ENCODE measurements around the gene CKM.
"Not testable (repeated sequence)": the region's sequence is repeated elsewhere in the genome, so short reads cannot be mapped to it uniquely, and the experiment has no call there.

Gene CKM

DNA sequence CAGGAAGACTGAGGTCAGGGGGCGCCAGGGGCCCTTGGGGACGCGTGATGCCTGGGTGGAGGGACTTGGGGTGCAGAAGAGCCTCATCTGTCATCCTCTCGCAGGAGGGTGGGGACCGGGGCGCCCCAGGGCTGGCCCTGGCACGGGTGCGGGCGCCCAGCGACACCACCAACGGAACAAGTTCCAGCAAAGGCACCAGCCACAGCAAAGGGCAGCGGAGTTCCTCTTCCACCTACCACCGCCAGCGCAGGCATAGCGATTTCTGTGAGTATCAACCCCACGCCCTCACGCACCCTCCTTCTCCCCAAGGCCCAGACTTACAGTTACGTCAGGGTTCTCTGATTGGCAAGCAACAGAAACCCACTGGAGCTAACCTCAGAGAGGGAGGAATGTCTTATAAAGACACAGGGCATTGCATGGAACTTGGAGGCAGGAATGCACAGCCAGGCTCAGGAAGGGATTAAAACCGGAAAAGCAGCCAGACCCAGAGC, 42.2 kb downstream of the CKM start:
- DNase-seq: no peak

DNA sequence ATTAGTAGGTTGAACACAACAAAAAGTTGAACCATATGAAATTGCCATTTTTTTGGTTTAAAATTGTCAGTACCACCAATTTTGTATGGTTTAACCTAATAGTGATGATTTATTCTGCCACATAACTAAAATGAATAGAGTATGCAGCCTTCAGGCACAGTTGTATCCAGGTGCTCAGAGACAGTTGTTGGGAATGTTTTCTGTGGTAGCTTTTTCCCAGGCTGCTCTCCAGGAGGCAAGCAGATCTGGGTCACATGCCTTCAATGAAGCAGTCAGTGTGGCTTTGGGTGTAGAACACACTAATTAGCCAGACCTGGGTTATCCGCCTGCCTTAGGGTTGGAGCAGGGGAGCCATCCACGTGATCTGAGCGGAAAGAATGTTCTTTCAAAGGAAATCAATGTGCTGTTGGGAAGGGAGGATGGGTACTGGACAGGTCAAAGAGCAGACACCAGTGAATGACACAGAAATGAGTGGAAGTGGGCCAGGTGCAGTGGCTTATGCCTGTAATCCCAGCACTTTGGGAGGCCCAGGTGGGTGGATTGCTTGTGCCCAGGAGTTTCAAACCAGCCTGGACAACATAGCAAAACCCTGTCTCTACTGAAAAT, 43.0 kb downstream of the CKM start:
- DNase-seq: no peak

DNA sequence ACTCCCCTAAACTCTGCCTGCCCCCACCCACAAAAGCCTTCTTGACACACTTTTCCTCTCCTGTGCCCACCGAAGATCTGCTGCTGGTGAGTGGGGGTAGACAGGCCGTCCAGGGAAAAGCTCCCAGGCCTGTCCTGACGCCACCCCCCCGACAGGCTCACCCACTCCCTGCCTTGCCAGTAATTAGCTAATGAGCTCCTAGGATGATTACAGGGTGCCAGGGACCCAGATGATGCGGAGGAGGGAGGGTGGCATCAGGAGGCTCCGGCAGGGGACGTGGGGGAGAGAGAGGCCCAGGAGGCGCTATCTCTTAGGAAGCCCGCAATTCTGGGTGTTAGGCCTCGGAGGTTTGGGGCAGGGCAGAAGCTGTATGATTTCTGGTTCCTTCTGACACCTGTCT, 44.6 kb downstream of the CKM start:
- no peak for DNase-seq

GRCh38 chr19:45276284-45276687, 46.4 kb downstream of the CKM start:
- DNase-seq: no peak

GRCh38 chr19:45275370-45275971, 47.2 kb downstream of the CKM start:
- DNase-seq: no peak

DNA sequence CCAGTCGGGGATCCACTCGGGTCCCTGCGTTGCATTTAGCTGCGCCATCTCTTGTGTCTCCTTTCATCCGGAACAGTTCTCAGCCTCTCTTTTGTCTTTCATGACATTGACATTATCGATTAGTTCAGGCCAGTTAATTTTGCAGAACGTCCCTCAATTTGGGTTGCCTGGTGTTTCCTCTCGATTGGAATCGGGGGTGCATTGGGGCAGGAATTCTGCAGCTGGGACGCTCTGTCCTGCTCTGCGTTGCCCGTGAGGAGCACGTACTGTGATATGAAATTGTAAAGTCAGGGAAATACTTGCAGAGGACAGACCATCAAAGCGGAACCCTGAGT, 49.2 kb downstream of the CKM start:
- no peak for DNase-seq

GRCh38 chr19:45271735-45272108, 51.0 kb downstream of the CKM start:
- DNase-seq: no peak

- DNase-seq: no peak
These were observed 51.5 kb downstream of the CKM start for GRCh38 chr19:45271098-45271734.

DNA sequence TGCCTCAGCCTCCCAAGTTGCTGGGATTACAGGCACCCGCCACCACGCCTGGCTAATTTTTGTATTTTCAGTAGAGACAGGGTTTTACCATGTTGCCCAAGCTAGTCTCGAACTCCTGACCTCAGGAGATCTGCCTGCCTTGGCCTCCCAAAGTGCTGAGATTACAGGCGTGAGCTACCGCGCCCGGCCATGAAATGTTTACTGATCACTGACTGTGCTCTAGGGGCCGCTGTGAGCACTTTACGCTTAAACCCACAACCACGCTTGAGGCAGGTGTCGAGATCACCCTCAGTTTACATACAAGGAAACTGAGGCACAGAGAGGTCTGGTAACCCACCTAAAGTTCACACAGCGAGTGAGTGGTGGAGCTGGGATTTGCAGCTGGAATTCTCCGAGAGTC, 52.7 kb downstream of the CKM start:
- DNase-seq: not testable (repeated sequence)

DNA sequence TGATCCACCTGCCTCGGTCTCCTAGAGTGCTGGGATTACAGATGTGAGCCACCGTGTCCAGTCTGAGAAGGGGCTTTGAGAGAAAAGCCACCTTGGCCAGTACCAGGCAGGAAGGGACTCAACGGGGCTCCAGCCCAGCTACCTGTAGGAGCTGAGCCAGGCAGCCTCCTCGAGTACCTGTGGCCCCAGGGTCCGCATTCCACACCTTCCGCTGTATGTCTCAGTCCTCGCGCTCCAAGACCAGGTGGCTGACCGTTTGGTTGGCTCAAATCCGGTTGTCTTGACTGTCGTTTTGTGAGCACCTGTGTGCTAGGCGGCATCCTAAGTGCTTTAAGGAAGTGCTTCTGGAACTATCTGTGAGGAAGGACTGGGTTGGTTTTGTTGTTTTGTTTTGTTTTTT, 55.4 kb downstream of the CKM start:
- no peak for DNase-seq

DNA sequence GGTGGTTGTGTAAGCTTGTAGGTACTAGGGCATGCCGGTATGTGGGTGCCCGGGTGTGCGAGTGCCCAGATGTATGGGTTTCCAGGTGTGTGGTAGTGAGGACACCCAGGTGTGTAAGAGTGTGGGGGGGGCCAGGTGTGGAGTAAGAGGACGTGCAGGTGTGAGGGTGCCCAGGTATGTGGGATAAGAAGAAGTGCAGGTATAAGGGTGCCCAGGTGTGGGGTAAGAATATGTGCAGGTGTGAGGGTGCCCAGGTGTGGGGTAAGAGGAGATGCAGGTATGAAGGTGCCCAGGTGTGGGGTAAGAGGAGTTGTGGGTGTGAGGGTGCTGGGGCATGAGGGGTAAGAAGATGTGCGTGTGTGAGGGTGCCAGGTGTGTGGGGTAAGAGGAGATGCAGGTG, 57.3 kb downstream of the CKM start:
- DNase-seq: no peak

DNA sequence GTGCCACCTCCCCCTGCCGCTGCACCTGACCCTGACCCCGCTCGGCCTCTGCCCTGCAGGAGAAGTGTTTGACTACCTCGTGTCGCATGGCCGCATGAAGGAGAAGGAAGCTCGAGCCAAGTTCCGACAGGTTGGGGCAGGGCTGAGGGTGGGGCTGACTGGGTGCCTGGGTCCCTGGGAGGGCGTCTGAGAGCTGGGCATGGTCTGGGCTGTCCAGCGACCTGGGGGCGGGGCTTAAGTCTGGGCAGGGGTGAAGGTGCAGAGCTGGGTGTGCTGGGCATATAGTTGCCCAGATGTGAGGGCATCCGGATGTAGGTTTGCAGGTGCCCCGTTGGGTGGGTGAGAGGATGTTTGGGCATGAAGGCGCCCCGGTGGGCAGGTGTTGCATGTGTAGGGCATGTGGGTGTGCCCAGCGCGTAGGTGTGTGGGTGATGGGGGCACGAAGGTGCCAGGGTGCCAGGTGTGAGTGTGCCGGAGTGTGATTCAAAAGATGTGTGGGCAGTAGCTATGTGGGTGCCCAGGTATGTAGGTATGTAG, 57.8 kb downstream of the CKM start:
- no peak for DNase-seq

- no peak for DNase-seq
These were observed 59.7 kb downstream of the CKM start for GRCh38 chr19:45263013-45263412.

- no peak for DNase-seq
These were observed 60.1 kb downstream of the CKM start for GRCh38 chr19:45262570-45262969.

DNA sequence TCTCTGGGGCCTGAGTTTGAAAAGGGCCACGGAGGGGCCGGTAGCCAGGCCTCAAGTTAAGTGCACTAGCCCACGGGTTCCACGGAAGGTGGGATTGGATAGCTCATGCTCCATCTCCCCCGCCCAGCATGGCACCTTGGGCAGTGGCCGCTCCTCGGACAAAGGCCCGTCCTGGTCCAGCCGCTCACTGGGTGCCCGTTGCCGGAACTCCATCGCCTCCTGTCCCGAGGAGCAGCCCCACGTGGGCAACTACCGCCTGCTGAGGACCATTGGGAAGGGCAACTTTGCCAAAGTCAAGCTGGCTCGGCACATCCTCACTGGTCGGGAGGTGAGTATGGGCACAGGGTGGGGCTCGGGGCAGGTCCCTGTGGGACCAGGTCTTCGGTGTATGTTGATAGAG, 63.8 kb downstream of the CKM start:
- no peak for DNase-seq

DNA sequence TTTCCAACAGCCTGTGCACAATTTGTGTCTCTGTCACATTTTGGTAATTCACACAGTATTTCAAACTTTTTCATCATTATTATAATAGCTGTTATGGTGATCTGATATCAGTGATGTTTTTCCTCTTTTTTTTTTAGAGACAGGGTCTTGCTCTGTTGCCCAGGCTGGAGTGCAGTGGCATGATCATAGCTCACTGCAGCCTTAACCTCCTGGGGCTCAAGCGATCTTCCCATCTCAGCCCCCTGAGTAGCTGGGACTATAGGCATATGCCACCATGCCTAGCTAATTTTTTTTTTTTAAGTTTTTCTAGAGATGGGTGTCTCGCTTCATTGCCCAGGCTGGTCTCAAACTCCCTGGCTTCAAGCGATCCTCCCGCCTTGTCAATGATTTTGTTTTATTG, 65.8 kb downstream of the CKM start:
- DNase-seq: no peak
